ENCODE measurements around the gene ERBIN. TPM values are rescaled to one million over a fixed set of nuclear protein-coding genes. Genes with fewer than 3 reads are reported as not detected.

ERBIN gene
- total and polyA plus RNA-seq, 2 of the 13 experiments (the other 11 are each of a cell fraction or from before 2014, with no cell fraction given), result 14.4 to 41.7 TPM

- TF ChIP-seq LRRFIP1 (CRISPR knock-in tag; conservative IDR thresholded peaks at IDR 0.05) (no peak), ETV5 (CRISPR knock-in tag; IDR thresholded peaks at IDR 0.05; ENCODE audit: borderline replicate concordance) (no peak), TBP (CRISPR knock-in tag; IDR thresholded peaks at IDR 0.05) (no peak)
Measured at GRCh38 chr5:65992630-65993029, 66.3 kb downstream of the ERBIN start (continued).

GRCh38 chr5:65994117-65994786 lies 67.9 kb downstream of the ERBIN start:
- Histone ChIP-seq H2AFZ (ENCODE audit: low read length) (no peak overlapping the region), H3K27ac (ENCODE audit: extremely low read length, insufficient read depth, low read length) (no peak overlapping the region), H4K20me1 (ENCODE audit: insufficient read depth, low read length) (no peaks in the 10 kb centered on the region), H3K4me3 (replicated peaks in 1 of 3; ENCODE audit: insufficient read depth in 1 of 3, low read depth in 2 of 3, low read length in 3 of 3) (no peak overlapping the region), H3K4me2 (ENCODE audit: low read depth, low read length) (no peak overlapping the region), H3K79me2 (ENCODE audit: insufficient read depth, low read length) (peaks cover 7% of the 10 kb centered on the region), H3K9ac (ENCODE audit: insufficient read depth, low read depth, low read length) (no peak overlapping the region), H3K9me3 (ENCODE audit: low read length) (no peaks in the 10 kb centered on the region), H3K27me3 (ENCODE audit: control insufficient read depth in 1 of 2, insufficient read depth in 2 of 2, low read length in 2 of 2) (no peaks in the 10 kb centered on the region), H3K4me1 (ENCODE audit: insufficient read depth, low read length) (no peaks in the 10 kb centered on the region), H3K36me3 (replicated peaks in 1 of 2; ENCODE audit: control insufficient read depth in 1 of 2, insufficient read depth in 2 of 2, low read length in 2 of 2) (peaks cover 2 to 27% of the 10 kb centered on the region in 2 experiments; a peak in 1 of 5 replicates)
- no peak for DNase-seq (ENCODE audit: low spot score)
- no peak for ATAC-seq
- no peak for FAIRE-seq
- ChIA-PET CTCF (ENCODE audit: low intra/inter-chr PET ratio, low total read pairs) (no interaction called here), POLR2A (no interaction called here)
- 97% methylated on average over 1 of the region's 1 CpG for WGBS (ENCODE audit: low lambda C conversion rate)
- intact Hi-C loops (cut with micrococcal nuclease; ENCODE audit: unreplicated experiment), result no loop called here
- no TSS peak for BruUV-seq (replicated peaks)
- TF ChIP-seq THAP7 (CRISPR knock-in tag; IDR thresholded peaks at IDR 0.05), result no peak
- no peak for TF ChIP-seq ZBTB3 (CRISPR knock-in tag; IDR thresholded peaks at IDR 0.05; ENCODE audit: borderline replicate concordance, low read depth)
- TF ChIP-seq KDM4B (CRISPR knock-in tag; IDR thresholded peaks at IDR 0.05), result no peak
- TF ChIP-seq BCL3 (CRISPR knock-in tag; IDR thresholded peaks at IDR 0.05), result no peak
- TF ChIP-seq CSRNP1 (CRISPR knock-in tag; IDR thresholded peaks at IDR 0.05), result no peak
- no peak for TF ChIP-seq BRD4 (CRISPR knock-in tag; IDR thresholded peaks at IDR 0.05)
- no peak for TF ChIP-seq HDAC2 (CRISPR knock-in tag; IDR thresholded peaks at IDR 0.05)
- TF ChIP-seq HNRNPUL1 (IDR thresholded peaks at IDR 0.05; ENCODE audit: low read depth, low read length), result no peak
- no peak for TF ChIP-seq BORCS8-MEF2B (CRISPR knock-in tag; IDR thresholded peaks at IDR 0.05)
- in situ Hi-C loops (cut with HindIII; ENCODE audit: extremely low pct_ligation_motif_present, low pct_unique_long_range_greater_than_20kb), result no loop called here

All from HepG2 (cell line).